HG03045 (cell line): ENCODE measurements around the gene MAD1L1.
"Not testable (repeated sequence)": the region's sequence is repeated elsewhere in the genome, so short reads cannot be mapped to it uniquely, and the experiment has no call there.

ENCODE experiments used
- ATAC-seq: cut with Tn5 transposase; IDR thresholded peaks from one replicate; pipeline ENCODE4 v1.9.1; 2021; ENCODE audit warnings: mild to moderate bottlenecking, moderate library complexity; ENCODE audit not compliant: unreplicated experiment

The MAD1L1 gene

GRCh38 chr7:1816451-1816850 lies 416.3 kb downstream of the MAD1L1 start:
- not testable (repeated sequence) for ATAC-seq

GRCh38 chr7:1815551-1816281 lies 417.0 kb downstream of the MAD1L1 start:
- not testable (repeated sequence) for ATAC-seq

GRCh38 chr7:1815051-1815481 lies 417.7 kb downstream of the MAD1L1 start:
- no peak for ATAC-seq

GRCh38 chr7:1814089-1814811 lies 418.5 kb downstream of the MAD1L1 start:
- ATAC-seq = no peak

- no peak for ATAC-seq
Measured at GRCh38 chr7:1813394-1814088, 419.2 kb downstream of the MAD1L1 start.

- no peak for ATAC-seq
Measured at GRCh38 chr7:1812509-1813393, 420.0 kb downstream of the MAD1L1 start.

- ATAC-seq = no peak
Measured at GRCh38 chr7:1811850-1812508, 420.8 kb downstream of the MAD1L1 start.

- ATAC-seq = no peak
Measured at GRCh38 chr7:1810961-1811849, 421.5 kb downstream of the MAD1L1 start.

GRCh38 chr7:1810521-1810920 lies 422.2 kb downstream of the MAD1L1 start:
- ATAC-seq = no peak

GRCh38 chr7:1809601-1810258 lies 423.0 kb downstream of the MAD1L1 start:
- no peak for ATAC-seq

GRCh38 chr7:1809070-1809469 lies 423.7 kb downstream of the MAD1L1 start:
- ATAC-seq = no peak

GRCh38 chr7:1807821-1808600 lies 424.7 kb downstream of the MAD1L1 start:
- no peak for ATAC-seq

GRCh38 chr7:1806354-1806753 lies 426.4 kb downstream of the MAD1L1 start:
- no peak for ATAC-seq

- ATAC-seq = no peak
Measured at GRCh38 chr7:1804310-1804709, 428.4 kb downstream of the MAD1L1 start.

- no peak for ATAC-seq
Measured at GRCh38 chr7:1802899-1803298, 429.8 kb downstream of the MAD1L1 start.

- ATAC-seq = no peak
Measured at GRCh38 chr7:1800902-1801301, 431.8 kb downstream of the MAD1L1 start.

- ATAC-seq = no peak
Measured at GRCh38 chr7:1798191-1798590, 434.6 kb downstream of the MAD1L1 start.
